Measurements from ENCODE around the gene MAP3K2. TPM values are rescaled to one million over a fixed set of nuclear protein-coding genes. Genes with fewer than 3 reads are reported as not detected.

The MAP3K2 gene
- total RNA-seq, 1 donor from 2014 or later = 36.6 TPM

GRCh38 chr2:127365211-127365643, 22.5 kb downstream of the MAP3K2 start:
- intact Hi-C loops (cut with DNase I) = no loop called here
- H3K27me3 ChIP-seq = no peaks in the 10 kb centered on the region
- DNase-seq (ENCODE audit: extremely low spot score in 2 of 2) = no peak

GRCh38 chr2:127362971-127363370, 24.8 kb downstream of the MAP3K2 start:
- no peaks in the 10 kb centered on the region for H3K27me3 ChIP-seq
- intact Hi-C loops (cut with DNase I) = no loop called here
- H3K36me3 ChIP-seq = no peaks in the 10 kb centered on the region
- peaks cover 52% of the 10 kb centered on the region for H3K4me1 ChIP-seq
- no peaks in the 10 kb centered on the region for H3K9me3 ChIP-seq
- DNase-seq (ENCODE audit: extremely low spot score in 2 of 2) = no peak
- TF ChIP-seq POLR2A (IDR thresholded peaks at IDR 0.05) = no peak
- no peak for TF ChIP-seq CTCF (IDR thresholded peaks at IDR 0.05)
- TF ChIP-seq POLR2AphosphoS5 (IDR thresholded peaks at IDR 0.05; ENCODE audit: insufficient read depth in 1 of 2, low read depth in 1 of 2) = no peak
- H3K27ac ChIP-seq = no peak overlapping the region
- H3K4me3 ChIP-seq = no peak overlapping the region

More at GRCh38 chr2:127365211-127365643, 22.5 kb downstream of the MAP3K2 start:
- no peaks in the 10 kb centered on the region for H3K36me3 ChIP-seq
- no peaks in the 10 kb centered on the region for H3K9me3 ChIP-seq
- H3K4me3 ChIP-seq = no peak overlapping the region
- no peak for TF ChIP-seq POLR2A (IDR thresholded peaks at IDR 0.05)
- TF ChIP-seq CTCF (IDR thresholded peaks at IDR 0.05) = no peak
- TF ChIP-seq POLR2AphosphoS5 (IDR thresholded peaks at IDR 0.05; ENCODE audit: insufficient read depth in 1 of 2, low read depth in 1 of 2) = no peak
- no peak overlapping the region for H3K27ac ChIP-seq
- peaks cover 42% of the 10 kb centered on the region for H3K4me1 ChIP-seq

- H3K27me3 ChIP-seq = no peaks in the 10 kb centered on the region
- no peaks in the 10 kb centered on the region for H3K36me3 ChIP-seq
- no peaks in the 10 kb centered on the region for H3K9me3 ChIP-seq
- peaks cover 52% of the 10 kb centered on the region for H3K4me1 ChIP-seq
- H3K4me3 ChIP-seq = no peak overlapping the region
- H3K27ac ChIP-seq = no peak overlapping the region
- no peak for TF ChIP-seq POLR2AphosphoS5 (IDR thresholded peaks at IDR 0.05; ENCODE audit: insufficient read depth in 1 of 2, low read depth in 1 of 2)
- no peak for TF ChIP-seq CTCF (IDR thresholded peaks at IDR 0.05)
- no peak for TF ChIP-seq POLR2A (IDR thresholded peaks at IDR 0.05)
- intact Hi-C loops (cut with DNase I) = no loop called here
- no peak for DNase-seq (ENCODE audit: extremely low spot score in 2 of 2)
Observed at GRCh38 chr2:127361929-127362885, 25.6 kb downstream of the MAP3K2 start.

- Histone ChIP-seq H3K27me3 (no peaks in the 10 kb centered on the region), H3K27ac (no peak overlapping the region), H3K36me3 (no peaks in the 10 kb centered on the region), H3K9me3 (no peaks in the 10 kb centered on the region), H3K4me1 (peaks cover 41% of the 10 kb centered on the region), H3K4me3 (no peak overlapping the region)
- no peak for DNase-seq (ENCODE audit: extremely low spot score in 2 of 2)
- TF ChIP-seq POLR2AphosphoS5 (IDR thresholded peaks at IDR 0.05; ENCODE audit: insufficient read depth in 1 of 2, low read depth in 1 of 2) (no peak), CTCF (IDR thresholded peaks at IDR 0.05) (no peak), POLR2A (IDR thresholded peaks at IDR 0.05) (no peak)
- intact Hi-C loops (cut with DNase I) = no loop called here
Observed at GRCh38 chr2:127360242-127360641, 27.5 kb downstream of the MAP3K2 start.

- Histone ChIP-seq H3K36me3 (no peaks in the 10 kb centered on the region), H3K9me3 (no peaks in the 10 kb centered on the region), H3K27me3 (no peaks in the 10 kb centered on the region), H3K27ac (no peak overlapping the region), H3K4me1 (peaks cover 41% of the 10 kb centered on the region), H3K4me3 (no peak overlapping the region)
- TF ChIP-seq POLR2AphosphoS5 (IDR thresholded peaks at IDR 0.05; ENCODE audit: insufficient read depth in 1 of 2, low read depth in 1 of 2) = no peak
- TF ChIP-seq CTCF (IDR thresholded peaks at IDR 0.05) = no peak
- no peak for TF ChIP-seq POLR2A (IDR thresholded peaks at IDR 0.05)
- intact Hi-C loops (cut with DNase I) = no loop called here
- no peak for DNase-seq (ENCODE audit: extremely low spot score in 2 of 2)
Observed at GRCh38 chr2:127359520-127359919, 28.3 kb downstream of the MAP3K2 start.
